Effector CD8-positive, alpha-beta T cell (primary cell): ENCODE data around the gene FLII.

Experiments used
- DNase-seq: peaks from one replicate; lab custom pipeline; 2025; lab: John Stamatoyannopoulos, UW

Gene FLII

GRCh38 chr17:18260332-18261145 lies 2.0 kb upstream of the FLII start, which contains the start of gene MIEF2:
MIEF2 (plus strand) TSS chr17:18260662; CDS start chr17:18262721, 2,059 bp downstream.
- DNase-seq = peak; percentile 87

DNA sequence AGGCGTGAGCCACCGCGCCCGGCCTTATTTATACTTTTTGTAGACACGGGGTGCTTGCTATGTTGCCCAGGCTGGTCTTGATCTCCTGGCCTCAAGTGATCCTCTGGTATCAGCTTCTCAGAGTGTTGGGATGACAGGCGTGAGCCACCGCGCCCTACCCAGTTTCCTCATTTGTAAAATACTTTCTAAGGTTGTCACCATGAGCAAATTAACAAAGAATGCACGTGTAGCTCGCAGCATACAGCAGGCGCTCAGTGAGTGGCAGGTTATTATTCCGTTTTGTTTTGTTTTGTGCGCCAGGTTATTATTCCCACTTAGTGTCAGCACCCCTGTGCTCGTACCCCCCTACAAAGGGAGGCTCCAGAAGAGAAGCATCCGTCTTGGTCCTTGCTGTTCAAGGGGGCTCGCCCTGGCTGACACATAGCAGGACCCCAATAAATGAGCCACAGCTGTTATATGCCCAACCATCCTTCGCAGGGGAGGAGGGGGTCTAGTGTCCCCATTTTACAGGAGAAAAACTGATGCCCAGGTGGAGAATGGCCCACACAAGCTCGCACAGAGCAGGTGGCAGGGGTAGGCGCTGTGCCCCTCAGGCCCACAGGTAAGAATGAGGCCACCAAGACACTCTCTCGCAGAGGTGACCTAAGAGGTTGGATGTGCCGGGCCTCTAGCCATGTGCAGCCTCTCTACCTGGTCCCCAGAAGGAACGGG lies 1.2 kb upstream of the FLII start:
- DNase-seq = no peak

GRCh38 chr17:18257982-18258355 lies 569 bp downstream of the FLII start:
- DNase-seq = no peak

DNA sequence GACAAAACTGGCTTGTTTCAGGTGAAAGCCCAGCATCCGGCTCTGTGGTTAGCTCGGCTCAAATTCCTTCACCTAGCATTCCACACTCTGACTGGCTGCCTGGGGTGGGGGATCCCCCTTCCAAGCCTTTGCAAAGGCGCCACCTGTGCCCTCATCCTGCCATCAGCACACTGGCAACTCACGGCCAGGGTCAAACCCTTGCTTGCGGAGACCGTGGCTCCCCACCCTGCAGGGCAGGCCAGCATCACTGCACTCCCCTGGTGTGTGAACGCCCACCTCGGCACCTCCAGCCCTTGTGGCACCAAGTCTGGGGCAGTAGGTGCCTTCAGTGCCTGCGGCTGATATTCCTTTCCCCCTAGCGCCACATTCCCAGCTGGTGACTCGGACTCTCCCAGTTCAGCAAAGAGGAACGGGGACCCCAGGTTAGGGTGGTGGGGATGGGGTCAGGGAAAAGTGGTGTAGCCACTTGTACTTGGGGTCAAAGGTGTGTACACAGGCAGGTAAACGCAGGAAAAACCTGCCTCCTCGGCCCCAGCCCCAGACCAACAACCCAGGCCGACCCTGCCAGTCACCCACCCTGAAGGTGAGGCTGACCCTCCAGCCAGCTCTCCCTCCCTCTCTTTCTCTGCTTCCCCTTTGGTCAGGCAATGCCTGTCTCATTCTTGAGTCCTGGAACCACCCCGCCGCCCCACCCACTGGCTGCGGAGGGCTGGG lies 1.1 kb downstream of the FLII start:
- no peak for DNase-seq

GRCh38 chr17:18256776-18257175 lies 1.8 kb downstream of the FLII start:
- DNase-seq = no peak

GRCh38 chr17:18256351-18256750 lies 2.2 kb downstream of the FLII start:
- no peak for DNase-seq

GRCh38 chr17:18254888-18255649 lies 3.5 kb downstream of the FLII start:
- DNase-seq = no peak

- DNase-seq = no peak
These were observed 4.4 kb downstream of the FLII start for GRCh38 chr17:18253947-18254821.

GRCh38 chr17:18253187-18253884 lies 5.2 kb downstream of the FLII start:
- no peak for DNase-seq

- no peak for DNase-seq
These were observed 6.4 kb downstream of the FLII start for GRCh38 chr17:18252160-18252559.

GRCh38 chr17:18251204-18251603 lies 7.3 kb downstream of the FLII start:
- no peak for DNase-seq

- no peak for DNase-seq
These were observed 7.8 kb downstream of the FLII start for GRCh38 chr17:18250708-18251107.

DNA sequence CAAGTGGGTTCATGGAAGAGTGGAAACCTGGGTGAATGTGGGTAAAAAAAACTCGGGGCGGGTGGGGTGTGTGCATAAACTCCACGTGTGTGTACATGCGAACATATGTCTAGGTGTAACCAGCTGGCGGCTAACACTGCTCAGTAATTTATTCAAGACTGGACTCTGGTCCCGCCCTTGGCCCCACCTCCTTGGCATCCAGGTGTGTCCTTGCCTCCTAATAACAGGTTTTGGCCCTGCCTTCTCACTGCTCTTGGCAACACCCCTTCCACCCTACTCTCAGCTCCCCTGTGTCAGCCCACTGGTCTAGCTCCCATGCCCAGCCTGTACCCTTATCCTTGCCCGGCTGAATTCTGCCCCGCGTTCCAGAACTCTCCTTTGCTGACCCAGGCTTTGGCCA lies 8.3 kb downstream of the FLII start:
- DNase-seq = no peak

DNA sequence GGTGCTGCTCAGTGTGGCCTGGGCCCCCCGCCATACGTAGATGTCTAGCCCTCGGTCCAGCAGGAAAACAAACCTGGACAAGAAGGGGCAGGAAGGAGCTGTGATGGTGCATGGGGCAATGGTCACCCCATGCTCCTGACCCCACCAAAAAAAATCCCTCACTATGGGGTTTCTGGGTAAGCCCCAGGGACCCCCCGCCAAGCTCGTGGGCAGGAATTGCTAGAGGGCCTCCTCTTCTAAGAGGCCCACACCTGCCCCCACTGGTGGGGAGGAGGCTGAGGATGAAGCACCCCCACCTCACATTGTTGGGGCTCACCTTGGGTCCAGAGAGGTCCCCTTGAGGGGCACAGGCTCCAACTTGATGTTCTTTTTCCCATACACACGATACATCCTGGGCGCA lies 9.7 kb downstream of the FLII start:
- no peak for DNase-seq

DNA sequence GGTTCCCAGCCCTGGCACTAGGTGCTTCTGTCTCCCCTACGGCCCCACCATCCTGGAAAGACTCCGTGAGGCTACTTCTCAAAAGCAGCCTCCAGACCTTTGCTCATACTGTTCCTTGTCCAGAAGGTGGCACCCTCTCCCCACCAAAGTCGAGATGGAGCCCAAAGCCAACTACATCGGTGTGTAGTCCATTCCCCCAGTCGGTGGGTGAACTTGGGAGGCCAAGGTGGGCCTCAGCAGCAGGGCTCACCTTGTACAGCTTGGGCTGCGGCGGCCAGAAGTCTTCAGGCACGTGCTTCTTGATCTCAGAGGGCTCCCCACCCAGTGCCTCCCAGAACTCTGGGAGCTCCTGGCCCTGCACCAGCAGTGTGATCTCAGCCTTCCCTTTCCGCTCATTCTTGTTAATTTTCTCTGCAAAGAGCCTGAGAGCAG lies 10.2 kb downstream of the FLII start:
- peak; percentile 47 for DNase-seq

GRCh38 chr17:18247613-18248001 lies 10.9 kb downstream of the FLII start:
- no peak for DNase-seq

DNA sequence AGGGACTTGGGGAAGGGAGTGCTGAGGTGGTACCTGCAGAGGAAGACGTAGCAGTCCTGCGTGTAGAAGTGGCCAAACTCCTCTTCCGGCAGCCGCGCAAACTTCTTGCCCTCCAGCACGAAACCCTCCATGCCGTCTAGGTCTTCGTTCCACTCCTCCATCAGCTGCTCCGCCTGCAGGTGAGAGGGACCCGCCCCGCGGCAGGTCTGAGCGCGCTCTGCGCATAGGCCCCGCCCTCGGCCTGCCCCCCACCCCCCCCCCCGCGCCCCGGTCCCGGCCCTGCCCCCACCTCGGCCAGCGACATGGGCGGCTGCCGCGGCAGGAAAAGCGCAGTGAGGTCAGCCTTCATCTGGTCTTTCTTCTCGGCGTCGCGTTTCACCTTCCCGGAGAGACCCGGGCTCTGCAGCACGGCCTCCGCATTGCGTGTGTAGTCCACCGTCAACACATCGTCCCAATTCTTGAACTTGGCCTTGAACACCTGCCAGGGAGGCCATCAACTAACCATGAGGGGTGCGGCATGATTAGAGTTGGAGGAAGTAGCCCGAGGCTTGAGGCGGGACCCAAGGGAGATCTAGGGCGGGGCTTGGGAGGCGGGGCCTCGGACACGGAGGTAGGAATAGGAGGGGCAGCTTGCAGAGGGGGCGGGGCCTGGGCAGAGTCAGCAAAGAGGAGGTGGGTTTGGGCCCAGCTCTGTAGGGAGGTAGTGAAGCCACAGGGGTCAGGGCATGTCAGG lies 11.5 kb downstream of the FLII start:
- DNase-seq = no peak

GRCh38 chr17:18246109-18246725 lies 12.3 kb downstream of the FLII start:
- DNase-seq = no peak
